GM23338 (cell line): ENCODE data around the gene TMEM256.

Experiments
- CTCF ChIP-seq, 2 experiments: fragments of 200-600 bp in 1 of 2; sonication (generic) in 1 of 2; conservative IDR thresholded peaks; 2 replicates each; pipeline versions ENCODE4 v1.5.1 to v1.6.1; 2016 to 2017; ENCODE audit warnings: antibody characterized with exemption in 2 of 2, low read depth in 2 of 2, mild to moderate bottlenecking in 2 of 2, moderate library complexity in 1 of 2
- ETS1 ChIP-seq: IDR thresholded peaks from 2 replicates; pipeline ENCODE4 v1.6.1; 2016; ENCODE audit warnings: antibody characterized with exemption
- EZH2 ChIP-seq: fragments of 200-600 bp; sonication (generic); IDR thresholded peaks from one replicate; pipeline ENCODE4 v1.8.0; 2017; ENCODE audit warnings: antibody characterized with exemption, mild to moderate bottlenecking, low read depth; ENCODE audit not compliant: unreplicated experiment
- POLR2AphosphoS5 ChIP-seq: IDR thresholded peaks from 2 replicates; pipeline ENCODE4 v1.6.1; 2016; ENCODE audit warnings: antibody characterized with exemption, low read depth
- REST ChIP-seq: IDR thresholded peaks from one replicate; pipeline ENCODE4 v1.6.1; 2018; ENCODE audit warnings: antibody characterized with exemption; ENCODE audit not compliant: unreplicated experiment
- ZNF114 ChIP-seq: fragments of 250-450 bp; sonication (Bioruptor Pico); IDR thresholded peaks from 2 replicates; pipeline ENCODE4 v1.5.0; 2020; ENCODE audit warnings: mild to moderate bottlenecking, moderate library complexity

- TF ChIP-seq CTCF (conservative IDR thresholded peaks at IDR 0.05; ENCODE audit: low read depth in 2 of 2) (no peak), EZH2 (no peak), POLR2AphosphoS5 (no peak; the same call in 1 of the 2 replicates), REST (no peak), ZNF114 (CRISPR knock-in tag) (no peak), ETS1 (no peak)
These were observed 19.3 kb downstream of the TMEM256 start for GRCh38 chr17:7384489-7385081.
